Mammary epithelial cell (primary cell): ENCODE data around the gene PRDM2.

ENCODE experiments used
- EZH2 ChIP-seq: IDR thresholded peaks from 2 replicates; pipeline ENCODE4 v1.6.1; 2012; ENCODE audit warnings: low read length, inconsistent platforms, borderline replicate concordance
- TF ChIP-seq, protein P1 (sequence below), 2 donors: IDR thresholded peaks in 1 of 2; conservative IDR thresholded peaks in 1 of 2; 2 replicates each; pipeline ENCODE4 v1.5.1; 2011 to 2012; ENCODE audit warnings: inconsistent platforms in 2 of 2, low read length in 2 of 2, mild to moderate bottlenecking in 2 of 2, control low read depth in 1 of 2, low read depth in 1 of 2; ENCODE audit not compliant: insufficient read depth in 1 of 2; ENCODE audit errors: extremely low read depth in 1 of 2

DNA sequence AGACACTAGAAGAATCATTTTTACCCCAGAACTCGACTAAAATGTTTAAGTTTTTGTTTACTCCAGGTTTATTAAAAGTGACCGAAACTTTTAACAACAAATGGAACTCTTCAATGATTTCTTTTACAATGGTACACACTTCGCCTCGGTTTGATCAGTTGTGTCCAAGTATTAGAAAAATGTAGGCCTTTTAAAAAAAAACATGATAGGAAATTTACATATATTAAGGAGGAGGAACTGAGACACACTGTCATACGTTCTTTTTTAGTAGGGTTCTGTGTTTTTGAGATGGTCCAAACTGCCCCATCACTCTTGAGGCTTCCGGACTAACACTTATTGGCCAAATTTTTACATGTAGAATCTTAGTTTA lies 1.3 kb downstream of the PRDM2 start:
- TF ChIP-seq, protein P1, sequence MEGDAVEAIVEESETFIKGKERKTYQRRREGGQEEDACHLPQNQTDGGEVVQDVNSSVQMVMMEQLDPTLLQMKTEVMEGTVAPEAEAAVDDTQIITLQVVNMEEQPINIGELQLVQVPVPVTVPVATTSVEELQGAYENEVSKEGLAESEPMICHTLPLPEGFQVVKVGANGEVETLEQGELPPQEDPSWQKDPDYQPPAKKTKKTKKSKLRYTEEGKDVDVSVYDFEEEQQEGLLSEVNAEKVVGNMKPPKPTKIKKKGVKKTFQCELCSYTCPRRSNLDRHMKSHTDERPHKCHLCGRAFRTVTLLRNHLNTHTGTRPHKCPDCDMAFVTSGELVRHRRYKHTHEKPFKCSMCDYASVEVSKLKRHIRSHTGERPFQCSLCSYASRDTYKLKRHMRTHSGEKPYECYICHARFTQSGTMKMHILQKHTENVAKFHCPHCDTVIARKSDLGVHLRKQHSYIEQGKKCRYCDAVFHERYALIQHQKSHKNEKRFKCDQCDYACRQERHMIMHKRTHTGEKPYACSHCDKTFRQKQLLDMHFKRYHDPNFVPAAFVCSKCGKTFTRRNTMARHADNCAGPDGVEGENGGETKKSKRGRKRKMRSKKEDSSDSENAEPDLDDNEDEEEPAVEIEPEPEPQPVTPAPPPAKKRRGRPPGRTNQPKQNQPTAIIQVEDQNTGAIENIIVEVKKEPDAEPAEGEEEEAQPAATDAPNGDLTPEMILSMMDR (conservative IDR thresholded peaks at IDR 0.05 in 1 of 2, IDR thresholded peaks at IDR 0.05 in 1 of 2; ENCODE audit: extremely low read depth in 1 of 2, insufficient read depth in 1 of 2, low read depth in 1 of 2, low read length in 2 of 2), result no peak
- no peak for TF ChIP-seq EZH2
